Loucy (cell line): Measurements from ENCODE around the gene EIPR1.

Experiments used
- H2AFZ ChIP-seq: fragments of 200-600 bp; sonication (generic); 2 replicates; pipeline ENCODE4 v1.6.0; 2016; ENCODE audit warnings: antibody characterized with exemption, mild to moderate bottlenecking, low read length, moderate library complexity
- H3F3A ChIP-seq: fragments of 200-600 bp; 2 replicates; pipeline ENCODE4 v1.6.0; 2016; ENCODE audit warnings: antibody characterized with exemption, low read depth, mild to moderate bottlenecking
- H3K27me3 ChIP-seq: fragments of 200-600 bp; sonication (generic); 2 replicates; pipeline ENCODE4 v1.6.1; 2014; ENCODE audit warnings: low read length, mild to moderate bottlenecking; ENCODE audit not compliant: insufficient read depth, poor library complexity, severe bottlenecking
- H3K36me3 ChIP-seq: fragments of 200-600 bp; sonication (generic); 2 replicates; pipeline ENCODE4 v1.6.1; 2016; ENCODE audit warnings: low read length; ENCODE audit not compliant: insufficient read depth
- H3K4me1 ChIP-seq: fragments of 200-600 bp; sonication (generic); 2 replicates; pipeline ENCODE4 v1.5.1; 2014; ENCODE audit warnings: low read length, mild to moderate bottlenecking; ENCODE audit not compliant: insufficient read depth, poor library complexity, severe bottlenecking
- H3K4me2 ChIP-seq: fragments of 200-600 bp; sonication (generic); 2 replicates; pipeline ENCODE4 v1.6.0; 2014; ENCODE audit warnings: antibody characterized with exemption, low read length, low read depth, mild to moderate bottlenecking; ENCODE audit not compliant: poor library complexity, severe bottlenecking
- H3K4me3 ChIP-seq: fragments of 200-600 bp; sonication (generic); 2 replicates; pipeline ENCODE4 v1.5.1; 2014; ENCODE audit warnings: low read length, mild to moderate bottlenecking, mixed read lengths; ENCODE audit not compliant: poor library complexity, severe bottlenecking
- H3K79me2 ChIP-seq: fragments of 200-600 bp; sonication (generic); 2 replicates; pipeline ENCODE4 v1.6.1; 2014; ENCODE audit warnings: low read length; ENCODE audit not compliant: insufficient read depth
- H3K9ac ChIP-seq: fragments of 200-600 bp; sonication (generic); 2 replicates; pipeline ENCODE4 v1.6.0; 2014; ENCODE audit warnings: mild to moderate bottlenecking, low read depth, low read length, moderate library complexity; ENCODE audit not compliant: poor library complexity, severe bottlenecking
- H3K9me2 ChIP-seq: fragments of 200-600 bp; sonication (generic); replicated peaks from 2 replicates; pipeline ENCODE4 v1.6.1; 2016; ENCODE audit warnings: low read depth, low read length, mixed read lengths
- H3K9me3 ChIP-seq: fragments of 200-600 bp; sonication (generic); 2 replicates; pipeline ENCODE4 v1.6.1; 2014; ENCODE audit warnings: mild to moderate bottlenecking, antibody characterized with exemption, low read length, low read depth; ENCODE audit not compliant: insufficient read depth
- H4K20me1 ChIP-seq: fragments of 200-600 bp; sonication (generic); 2 replicates; pipeline ENCODE4 v1.6.0; 2014; ENCODE audit warnings: antibody characterized with exemption, low read length, mild to moderate bottlenecking; ENCODE audit not compliant: insufficient read depth, poor library complexity, severe bottlenecking
- CTCF ChIP-seq: fragments of 200-600 bp; sonication (generic); conservative IDR thresholded peaks from 2 replicates; pipeline ENCODE4 v1.5.1; 2014; ENCODE audit warnings: mild to moderate bottlenecking, antibody characterized with exemption, low read length
- EZH2phosphoT487 ChIP-seq: fragments of 200-600 bp; IDR thresholded peaks from 2 replicates; pipeline ENCODE4 v1.6.1; 2018; ENCODE audit warnings: antibody characterized with exemption, mild to moderate bottlenecking, moderate library complexity, borderline replicate concordance

Gene EIPR1

DNA sequence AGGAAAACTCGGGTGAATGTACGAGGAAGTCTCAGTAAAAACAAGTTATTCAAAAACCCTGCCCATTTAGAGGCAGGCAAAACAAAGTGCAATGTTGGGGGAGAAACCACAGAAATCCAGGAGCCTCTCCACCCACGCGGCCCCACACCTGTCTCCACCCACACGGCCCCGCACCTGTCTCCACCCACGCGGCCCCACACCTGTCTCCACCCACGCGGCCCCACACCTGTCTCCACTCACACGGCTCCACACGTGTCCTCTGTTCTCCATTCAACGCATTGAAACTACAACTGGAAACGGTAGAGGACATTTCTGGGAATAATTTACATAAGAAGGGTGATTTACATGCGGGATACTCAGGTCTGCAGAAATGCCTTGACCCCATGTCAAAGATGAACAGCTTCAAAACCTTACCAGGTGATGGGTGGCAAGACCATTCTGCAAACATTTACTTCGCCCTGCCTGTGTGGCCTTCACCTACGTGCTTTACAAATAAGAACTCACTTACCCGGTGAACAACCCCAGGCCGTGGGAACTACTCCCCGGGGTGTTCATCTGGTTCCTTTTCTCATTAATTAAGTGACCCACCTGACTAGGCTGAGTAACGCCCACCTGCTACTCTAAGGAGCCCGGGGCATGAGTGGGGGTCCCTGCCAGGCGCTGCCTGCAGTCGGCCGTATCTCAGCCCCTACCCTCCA is 100.4 kb downstream of the EIPR1 start:
- no peak overlapping the region for H2AFZ ChIP-seq
- H3K4me2 ChIP-seq: no peak overlapping the region
- H3K36me3 ChIP-seq: no peaks in the 10 kb centered on the region
- no peaks in the 10 kb centered on the region for H3K9me2 ChIP-seq
- H3K79me2 ChIP-seq: 0 out of 2 replicates have a peak, but pooled peaks cover 4% of the 10 kb centered on the region
- no peaks in the 10 kb centered on the region for H3K4me1 ChIP-seq
- no peaks in the 10 kb centered on the region for H4K20me1 ChIP-seq
- H3K9ac ChIP-seq: no peak overlapping the region
- no peaks in the 10 kb centered on the region for H3K27me3 ChIP-seq
- TF ChIP-seq CTCF: no peak
- no peaks in the 10 kb centered on the region for H3F3A ChIP-seq
- no peak overlapping the region for H3K4me3 ChIP-seq
- H3K9me3 ChIP-seq: peaks cover 15% of the 10 kb centered on the region; the same call in 1 of the 2 replicates

- Histone ChIP-seq H3K9me2 (no peaks in the 10 kb centered on the region), H3K27me3 (no peaks in the 10 kb centered on the region), H3F3A (no peaks in the 10 kb centered on the region), H3K79me2 (0 out of 2 replicates have a peak, but pooled peaks cover 4% of the 10 kb centered on the region), H3K36me3 (no peaks in the 10 kb centered on the region; the same call in 1 of the 2 replicates), H3K9me3 (peaks cover 15% of the 10 kb centered on the region; the same call in 1 of the 2 replicates), H3K4me1 (no peaks in the 10 kb centered on the region), H3K4me2 (no peak overlapping the region), H3K4me3 (no peak overlapping the region), H2AFZ (no peak overlapping the region), H4K20me1 (no peaks in the 10 kb centered on the region), H3K9ac (no peak overlapping the region)
- TF ChIP-seq EZH2phosphoT487 (no peak), CTCF (no peak)
Observed at GRCh38 chr2:3272761-3273160, 104.9 kb downstream of the EIPR1 start.

GRCh38 chr2:3270095-3270478 is 107.5 kb downstream of the EIPR1 start:
- H4K20me1 ChIP-seq: no peaks in the 10 kb centered on the region
- no peaks in the 10 kb centered on the region for H3K4me1 ChIP-seq
- H3K36me3 ChIP-seq: no peaks in the 10 kb centered on the region; the same call in 1 of the 2 replicates
- no peak overlapping the region for H3K9ac ChIP-seq
- no peak overlapping the region for H3K4me3 ChIP-seq
- no peaks in the 10 kb centered on the region for H3K27me3 ChIP-seq
- H3K9me3 ChIP-seq: peaks cover 6% of the 10 kb centered on the region; the same call in 1 of the 2 replicates
- H2AFZ ChIP-seq: no peak overlapping the region
- TF ChIP-seq CTCF (no peak), EZH2phosphoT487 (no peak)
- 0 out of 2 replicates have a peak, but pooled peaks cover 4% of the 10 kb centered on the region for H3K79me2 ChIP-seq
- no peaks in the 10 kb centered on the region for H3K9me2 ChIP-seq
- no peak overlapping the region for H3K4me2 ChIP-seq
- H3F3A ChIP-seq: no peaks in the 10 kb centered on the region
